PC-3 (cell line): ENCODE measurements around the gene RBM4B.

ENCODE experiments used
- CTCF ChIP-seq: fragments of 300-600 bp; sonication (generic); conservative IDR thresholded peaks from 2 replicates; pipeline ENCODE4 v1.5.1; 2017; ENCODE audit warnings: antibody characterized with exemption, low read depth, mild to moderate bottlenecking, low read length
- EZH2 ChIP-seq: fragments of 300-600 bp; sonication (generic); IDR thresholded peaks from one replicate; pipeline ENCODE4 v1.6.1; 2017; ENCODE audit warnings: antibody characterized with exemption, mild to moderate bottlenecking, low read length; ENCODE audit not compliant: unreplicated experiment
- EZH2phosphoT487 ChIP-seq: fragments of 300-600 bp; sonication (generic); IDR thresholded peaks from 2 replicates; pipeline ENCODE4 v1.6.1; 2018; ENCODE audit warnings: mild to moderate bottlenecking, antibody characterized with exemption, low read length, borderline replicate concordance

- TF ChIP-seq EZH2 (no peak), CTCF (no peak), EZH2phosphoT487 (no peak)
Observed at GRCh38 chr11:66697988-66698387, 20.3 kb upstream of the RBM4B start.
